ENCODE measurements around the gene ZBTB2.

Gene ZBTB2

DNA sequence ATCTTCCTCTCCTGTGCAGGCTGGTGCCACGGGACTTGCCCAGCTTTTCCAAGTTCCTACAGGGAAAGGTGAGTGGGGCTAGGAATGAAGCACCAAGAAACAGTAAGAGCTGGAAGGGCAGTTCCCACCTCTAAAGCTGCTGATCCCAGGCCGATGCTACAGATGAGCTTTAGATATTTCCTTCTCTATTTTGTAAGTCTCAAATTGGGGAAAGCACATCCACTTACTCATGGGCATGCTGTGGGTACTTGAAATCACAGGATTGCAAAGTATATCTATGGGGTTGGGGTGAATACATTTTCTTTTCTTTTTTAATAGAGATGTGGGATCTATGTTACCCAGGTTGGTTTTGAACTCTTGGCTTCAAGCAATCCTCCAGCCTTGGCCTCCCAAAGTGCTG, 3.1 kb downstream of the ZBTB2 start:
- Histone ChIP-seq H3K36me3 (ENCODE audit: insufficient read depth, low read length) (peaks cover 21% of the 10 kb centered on the region), H3K9me2 (ENCODE audit: low read depth, low read length) (no peaks in the 10 kb centered on the region), H3K9ac (ENCODE audit: low read length) (0 out of 2 replicates have a peak overlapping the region, but pooled peaks have one; percentile 97), H2AFZ (ENCODE audit: low read length) (no peak overlapping the region), H3K27me3 (ENCODE audit: insufficient read depth, low read length) (no peaks in the 10 kb centered on the region), H4K20me1 (ENCODE audit: insufficient read depth, low read length) (no peaks in the 10 kb centered on the region), H3F3A (ENCODE audit: insufficient read depth, low read length) (0 out of 2 replicates have a peak, but pooled peaks cover 6% of the 10 kb centered on the region), H3K9me3 (ENCODE audit: low read length) (no peaks in the 10 kb centered on the region), H3K4me3 (ENCODE audit: low read depth, low read length, poor library complexity, severe bottlenecking) (no peak overlapping the region), H3K27ac (ENCODE audit: low read depth, low read length, poor library complexity, severe bottlenecking) (no peak overlapping the region), H3K79me2 (ENCODE audit: insufficient read depth, low read length) (peaks cover 74% of the 10 kb centered on the region), H3K4me1 (ENCODE audit: insufficient read depth, low read length, severe bottlenecking) (peaks cover 28% of the 10 kb centered on the region), H3K4me2 (ENCODE audit: low read length) (peak overlapping the region; percentile 98; the same call in 1 of the 2 replicates)
- TF ChIP-seq, protein P1, sequence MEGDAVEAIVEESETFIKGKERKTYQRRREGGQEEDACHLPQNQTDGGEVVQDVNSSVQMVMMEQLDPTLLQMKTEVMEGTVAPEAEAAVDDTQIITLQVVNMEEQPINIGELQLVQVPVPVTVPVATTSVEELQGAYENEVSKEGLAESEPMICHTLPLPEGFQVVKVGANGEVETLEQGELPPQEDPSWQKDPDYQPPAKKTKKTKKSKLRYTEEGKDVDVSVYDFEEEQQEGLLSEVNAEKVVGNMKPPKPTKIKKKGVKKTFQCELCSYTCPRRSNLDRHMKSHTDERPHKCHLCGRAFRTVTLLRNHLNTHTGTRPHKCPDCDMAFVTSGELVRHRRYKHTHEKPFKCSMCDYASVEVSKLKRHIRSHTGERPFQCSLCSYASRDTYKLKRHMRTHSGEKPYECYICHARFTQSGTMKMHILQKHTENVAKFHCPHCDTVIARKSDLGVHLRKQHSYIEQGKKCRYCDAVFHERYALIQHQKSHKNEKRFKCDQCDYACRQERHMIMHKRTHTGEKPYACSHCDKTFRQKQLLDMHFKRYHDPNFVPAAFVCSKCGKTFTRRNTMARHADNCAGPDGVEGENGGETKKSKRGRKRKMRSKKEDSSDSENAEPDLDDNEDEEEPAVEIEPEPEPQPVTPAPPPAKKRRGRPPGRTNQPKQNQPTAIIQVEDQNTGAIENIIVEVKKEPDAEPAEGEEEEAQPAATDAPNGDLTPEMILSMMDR (IDR thresholded peaks at IDR 0.05; ENCODE audit: low read length) = no peak
- no peak for TF ChIP-seq EZH2 (IDR thresholded peaks at IDR 0.05; ENCODE audit: borderline replicate concordance, low read length)

DNA sequence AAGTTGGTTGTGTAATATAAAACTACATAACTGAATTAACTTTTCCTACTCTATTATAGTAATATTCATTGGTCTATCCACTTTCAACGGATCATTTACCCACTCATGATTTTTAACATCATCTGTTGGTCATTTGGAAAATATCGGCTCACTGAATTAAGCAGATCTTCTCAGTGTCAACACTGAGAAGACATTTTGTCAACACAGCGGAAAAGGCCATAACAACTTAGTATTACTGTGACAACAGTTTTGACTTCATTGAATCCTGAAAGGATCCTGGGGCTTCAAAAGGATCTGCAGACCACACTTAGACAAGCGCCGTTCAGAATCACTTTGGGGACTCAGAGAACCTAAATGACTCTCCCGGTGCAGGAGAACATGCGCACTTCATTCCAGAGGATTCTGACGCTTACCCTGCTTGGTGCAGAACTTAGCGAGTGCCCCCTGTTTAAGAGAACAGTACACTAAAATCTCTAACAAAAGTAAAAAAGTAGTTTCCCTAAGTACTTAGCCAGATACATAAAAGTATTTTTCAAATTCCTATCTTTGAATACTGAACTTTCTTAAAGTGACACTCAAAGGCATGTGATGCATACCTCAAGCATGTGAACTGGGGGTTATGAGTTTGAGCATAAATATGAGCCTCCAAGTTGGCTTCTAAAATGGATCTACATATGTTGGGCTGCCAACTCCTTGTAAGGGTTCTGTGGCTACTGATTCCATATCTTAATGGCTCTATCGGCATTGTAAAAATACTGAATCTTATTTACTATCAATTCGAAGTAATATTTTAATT, 4.0 kb downstream of the ZBTB2 start:
- no peaks in the 10 kb centered on the region for H3K9me2 ChIP-seq (ENCODE audit: low read depth, low read length)
- peaks cover 20% of the 10 kb centered on the region for H3K36me3 ChIP-seq (ENCODE audit: insufficient read depth, low read length)
- no peak overlapping the region for H3K4me3 ChIP-seq (ENCODE audit: low read depth, low read length, poor library complexity, severe bottlenecking)
- H3K27me3 ChIP-seq (ENCODE audit: insufficient read depth, low read length) = no peaks in the 10 kb centered on the region
- no peak overlapping the region for H3K4me2 ChIP-seq (ENCODE audit: low read length)
- TF ChIP-seq, protein P1 (IDR thresholded peaks at IDR 0.05; ENCODE audit: low read length) = no peak
- no peak for TF ChIP-seq EZH2 (IDR thresholded peaks at IDR 0.05; ENCODE audit: borderline replicate concordance, low read length)
- H4K20me1 ChIP-seq (ENCODE audit: insufficient read depth, low read length) = no peaks in the 10 kb centered on the region
- H2AFZ ChIP-seq (ENCODE audit: low read length) = no peak overlapping the region
- H3K9me3 ChIP-seq (ENCODE audit: low read length) = no peaks in the 10 kb centered on the region
- H3K4me1 ChIP-seq (ENCODE audit: insufficient read depth, low read length, severe bottlenecking) = peaks cover 19% of the 10 kb centered on the region
- H3F3A ChIP-seq (ENCODE audit: insufficient read depth, low read length) = 0 out of 2 replicates have a peak, but pooled peaks cover 6% of the 10 kb centered on the region
- no peak overlapping the region for H3K27ac ChIP-seq (ENCODE audit: low read depth, low read length, poor library complexity, severe bottlenecking)
- no peak overlapping the region for H3K9ac ChIP-seq (ENCODE audit: low read length)
- peaks cover 65% of the 10 kb centered on the region for H3K79me2 ChIP-seq (ENCODE audit: insufficient read depth, low read length)

DNA sequence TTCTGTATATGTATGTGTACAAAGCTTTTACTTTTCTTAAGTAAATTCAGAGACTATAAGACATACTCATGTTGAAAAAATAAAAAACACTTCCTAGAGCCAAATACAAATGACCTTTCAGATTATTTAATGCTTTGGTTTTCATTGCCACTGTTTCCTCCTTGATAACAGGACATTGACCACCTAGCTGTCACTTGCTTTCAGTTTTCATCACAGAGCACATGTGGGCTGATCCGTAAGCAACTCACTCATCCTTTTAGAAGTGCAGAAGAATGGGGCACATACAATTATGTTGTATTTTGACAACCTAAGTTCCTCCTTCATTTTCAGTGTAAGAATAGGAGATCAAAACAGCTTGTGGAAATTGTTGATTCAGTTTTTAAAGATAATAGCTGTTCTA, 6.2 kb downstream of the ZBTB2 start:
- Histone ChIP-seq H3K9me3 (ENCODE audit: low read length) (no peaks in the 10 kb centered on the region), H3K4me1 (ENCODE audit: insufficient read depth, low read length, severe bottlenecking) (peaks cover 24% of the 10 kb centered on the region), H3K79me2 (ENCODE audit: insufficient read depth, low read length) (peaks cover 74% of the 10 kb centered on the region), H4K20me1 (ENCODE audit: insufficient read depth, low read length) (no peaks in the 10 kb centered on the region), H3K36me3 (ENCODE audit: insufficient read depth, low read length) (peaks cover 16% of the 10 kb centered on the region), H2AFZ (ENCODE audit: low read length) (no peak overlapping the region), H3K27ac (ENCODE audit: low read depth, low read length, poor library complexity, severe bottlenecking) (no peak overlapping the region), H3K4me2 (ENCODE audit: low read length) (no peak overlapping the region), H3F3A (ENCODE audit: insufficient read depth, low read length) (0 out of 2 replicates have a peak, but pooled peaks cover 6% of the 10 kb centered on the region), H3K9me2 (ENCODE audit: low read depth, low read length) (no peaks in the 10 kb centered on the region), H3K27me3 (ENCODE audit: insufficient read depth, low read length) (no peaks in the 10 kb centered on the region), H3K9ac (ENCODE audit: low read length) (no peak overlapping the region), H3K4me3 (ENCODE audit: low read depth, low read length, poor library complexity, severe bottlenecking) (no peak overlapping the region)
- no peak for TF ChIP-seq EZH2 (IDR thresholded peaks at IDR 0.05; ENCODE audit: borderline replicate concordance, low read length)
- TF ChIP-seq, protein P1 (IDR thresholded peaks at IDR 0.05; ENCODE audit: low read length) = no peak

All from OCI-LY1 (cell line).